H54 (cell line): Measurements from ENCODE around the gene ACTR6.

Experiments
- DNase-seq: peaks from one replicate; pipeline ENCODE4 v3.0.0; 2011; ENCODE audit warnings: low spot score, mixed read lengths; ENCODE audit not compliant: insufficient read length
- FAIRE-seq: peaks from 3 replicates; lab custom pipeline; 2011; peaks lifted over from hg19 to GRCh38; lab: Jason Lieb, UNC
- POLR2A ChIP-seq: IDR thresholded peaks from 2 replicates; pipeline ENCODE4 v1.6.1; 2011; ENCODE audit warnings: low read depth, mild to moderate bottlenecking, low read length

The ACTR6 gene

GRCh38 chr12:100189636-100190394 lies 10.8 kb upstream of the ACTR6 start:
- TF ChIP-seq POLR2A: no peak
- DNase-seq: no peak

DNA sequence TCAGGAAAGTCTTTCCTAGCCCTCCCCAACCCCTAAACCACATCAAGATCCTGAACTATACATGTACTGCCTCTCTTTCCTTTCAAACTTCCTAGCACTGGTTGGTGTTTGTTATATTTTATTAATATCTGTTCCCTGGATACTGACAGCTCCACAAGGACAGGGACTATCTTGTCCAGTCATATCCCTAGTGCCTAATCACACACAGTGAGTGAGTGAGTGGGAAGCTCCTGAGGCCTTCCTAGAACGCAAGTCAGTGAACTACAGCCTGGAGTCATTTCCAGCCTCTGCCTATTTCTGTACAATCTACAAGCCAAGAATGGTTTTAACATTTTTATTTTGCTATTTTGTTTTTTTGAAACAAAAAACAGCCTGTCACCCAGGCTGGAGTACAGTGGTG lies 7.5 kb upstream of the ACTR6 start:
- DNase-seq (no peak), FAIRE-seq (no peak)
- TF ChIP-seq POLR2A: no peak

More at GRCh38 chr12:100189636-100190394, 10.8 kb upstream of the ACTR6 start:
- no peak for FAIRE-seq

- FAIRE-seq (no peak), DNase-seq (no peak)
- no peak for TF ChIP-seq POLR2A
These were observed 3.1 kb upstream of the ACTR6 start for GRCh38 chr12:100197486-100197885.

GRCh38 chr12:100199023-100199346 lies 1.6 kb upstream of the ACTR6 start:
- DNase-seq (no peak), FAIRE-seq (no peak)
- TF ChIP-seq POLR2A: no peak

DNA sequence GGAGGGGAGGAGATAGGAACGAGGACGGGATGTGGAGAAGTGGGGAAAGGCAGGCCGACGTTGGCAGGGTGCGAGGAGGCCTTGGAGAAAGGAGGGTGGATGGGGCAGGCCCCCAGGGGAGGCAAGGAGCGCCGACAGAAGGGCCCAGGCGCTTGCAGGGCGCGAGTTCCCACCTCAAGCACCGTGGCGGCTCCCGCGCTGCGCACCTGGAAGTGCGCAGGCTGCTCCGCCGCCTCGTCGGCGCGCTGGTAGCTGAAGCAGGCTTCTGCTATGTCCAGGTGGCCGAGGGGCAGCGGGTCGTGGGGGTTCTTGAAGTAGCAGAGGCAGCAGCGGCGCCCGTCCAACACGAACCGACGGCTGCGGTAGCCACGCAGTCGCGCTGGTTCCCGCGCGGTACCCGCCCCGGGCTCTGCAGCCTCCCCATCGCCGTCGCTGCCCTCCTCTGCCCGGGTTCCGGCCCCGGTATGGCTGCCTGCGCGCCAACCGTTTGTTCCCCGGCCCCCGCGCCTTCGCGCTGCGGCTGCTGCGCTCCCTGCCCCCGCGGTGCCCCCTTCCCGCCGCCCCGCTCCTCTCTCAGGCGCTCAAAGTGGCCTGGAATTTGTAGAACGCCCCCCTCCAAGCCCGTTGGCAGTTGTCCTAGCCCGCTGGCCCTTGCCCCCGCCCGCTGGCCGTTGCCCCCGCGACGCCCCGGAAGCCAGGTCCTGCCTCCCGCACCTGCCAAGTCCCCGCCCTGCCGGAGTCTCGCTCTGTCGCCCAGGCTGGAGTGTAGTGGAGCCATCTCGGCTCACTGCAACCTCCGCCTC lies 1.1 kb upstream of the ACTR6 start:
- DNase-seq (peak; percentile 79), FAIRE-seq (peak; percentile 20)
- no peak for TF ChIP-seq POLR2A

DNA sequence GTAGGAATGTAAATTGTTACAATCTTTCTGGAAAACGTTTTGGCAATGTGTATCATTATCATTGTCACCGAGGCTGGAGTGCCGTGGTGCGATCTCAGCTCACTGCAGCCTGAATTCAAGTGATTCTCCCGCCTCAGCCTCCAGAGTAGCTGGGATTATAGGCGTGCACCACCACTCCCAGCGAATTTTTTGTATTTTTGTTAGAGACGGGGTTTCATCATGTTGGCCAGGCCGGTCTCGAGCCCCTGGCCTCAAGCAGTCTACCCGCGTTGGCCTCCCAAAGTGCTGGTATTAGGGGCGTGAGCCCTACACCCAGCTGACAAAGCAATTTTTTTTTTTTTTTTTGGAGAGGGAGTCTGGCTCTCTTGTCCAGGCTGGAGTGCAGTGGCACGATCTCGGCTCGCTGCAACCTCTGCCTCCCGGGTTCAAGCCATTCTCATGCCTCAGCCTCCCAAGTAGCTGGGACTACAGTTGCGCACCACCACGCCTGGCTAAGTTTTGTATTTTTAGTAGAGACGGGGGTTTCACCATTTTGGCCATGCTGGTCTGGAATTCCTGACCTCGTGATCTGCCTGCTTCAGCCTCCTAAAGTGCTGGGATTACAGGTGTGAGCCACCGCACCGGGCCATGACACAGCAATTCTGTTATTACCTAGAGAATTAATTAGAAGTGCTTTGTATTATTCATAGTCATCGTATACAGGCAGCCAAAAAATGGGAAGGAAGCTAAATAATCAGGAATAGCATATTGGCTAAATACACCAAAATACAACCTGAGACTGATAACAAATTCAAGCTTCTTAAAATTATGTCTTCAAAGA lies 1.2 kb downstream of the ACTR6 start:
- FAIRE-seq (no peak), DNase-seq (no peak)
- TF ChIP-seq POLR2A: no peak

- FAIRE-seq: no peak
- DNase-seq: no peak
- TF ChIP-seq POLR2A: no peak
These were observed 6.7 kb downstream of the ACTR6 start for GRCh38 chr12:100207311-100207710.

- no peak for FAIRE-seq
- no peak for TF ChIP-seq POLR2A
- no peak for DNase-seq
These were observed 8.2 kb downstream of the ACTR6 start for GRCh38 chr12:100208834-100209233.

- no peak for FAIRE-seq
- TF ChIP-seq POLR2A: no peak
- DNase-seq: no peak
These were observed 11.1 kb downstream of the ACTR6 start for GRCh38 chr12:100211698-100212097.

DNA sequence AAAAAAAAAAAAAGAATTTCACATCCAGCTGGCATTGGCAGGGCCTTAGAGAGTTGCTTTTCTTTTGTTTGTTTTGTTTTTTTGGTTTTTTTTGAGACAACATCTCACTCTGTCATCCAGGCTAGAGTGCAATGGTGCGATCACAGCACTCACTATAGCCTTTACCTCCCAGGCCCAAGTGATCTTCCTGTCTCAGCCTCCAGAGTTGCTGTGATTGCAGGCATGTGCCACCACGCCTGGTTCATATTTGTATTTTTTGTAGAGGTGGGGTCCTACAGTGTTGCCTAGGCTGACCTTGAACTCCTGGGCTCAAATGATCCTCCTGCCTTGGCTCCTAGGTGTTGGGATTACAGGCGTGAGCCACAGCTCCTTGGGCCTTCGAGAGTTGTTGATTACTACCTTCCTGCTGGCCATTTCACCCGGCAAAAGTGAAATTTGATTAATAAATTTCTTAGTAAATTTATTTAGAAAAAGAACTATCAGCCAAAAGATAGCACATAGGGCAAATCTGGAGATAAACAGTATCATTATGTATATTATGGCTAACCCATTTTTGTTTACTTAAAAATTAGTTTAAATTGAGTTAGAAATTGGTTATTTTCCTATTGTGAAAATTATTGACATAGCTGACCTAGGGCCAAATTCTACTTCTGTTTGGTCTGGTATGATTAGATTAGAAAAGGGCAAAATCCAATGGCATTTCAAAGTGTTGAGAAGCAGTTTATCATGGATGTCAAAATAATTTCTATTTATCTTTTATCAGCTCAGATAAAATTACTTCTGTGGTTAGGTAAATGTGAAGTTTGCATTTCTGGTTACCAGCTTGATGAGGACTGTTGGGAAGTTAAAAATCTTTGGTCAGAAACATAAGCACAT lies 12.6 kb downstream of the ACTR6 start:
- DNase-seq: no peak
- no peak for TF ChIP-seq POLR2A
- no peak for FAIRE-seq

GRCh38 chr12:100214518-100214917 lies 13.9 kb downstream of the ACTR6 start:
- FAIRE-seq: no peak
- DNase-seq: no peak
- no peak for TF ChIP-seq POLR2A

DNA sequence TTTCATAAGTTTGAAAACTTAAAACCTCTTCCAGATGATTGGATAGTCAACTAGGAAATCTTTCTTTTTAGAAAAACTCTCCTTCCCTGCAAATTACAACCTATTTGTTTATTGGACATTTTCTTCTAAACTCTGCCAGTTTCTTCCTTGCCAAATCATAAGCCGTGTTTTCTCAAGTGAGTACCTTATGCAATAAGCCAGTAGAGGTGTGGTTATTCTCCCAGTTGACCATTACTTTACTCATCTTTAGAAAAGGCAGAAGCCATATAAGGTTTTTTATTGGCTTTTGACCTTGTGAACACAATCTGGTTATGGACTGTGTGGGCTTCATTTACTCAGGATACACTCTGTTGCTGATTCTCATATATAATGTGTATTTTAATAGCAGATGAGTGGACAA lies 14.6 kb downstream of the ACTR6 start:
- FAIRE-seq (no peak), DNase-seq (no peak)
- TF ChIP-seq POLR2A: no peak

GRCh38 chr12:100216337-100216736 lies 15.7 kb downstream of the ACTR6 start:
- DNase-seq (no peak), FAIRE-seq (no peak)
- TF ChIP-seq POLR2A: no peak
